ENCODE measurements around the gene CYTH1. TPM values are rescaled to one million over a fixed set of nuclear protein-coding genes. Genes with fewer than 3 reads are reported as not detected.

Gene CYTH1
- total RNA-seq, 4 donors from 2014 or later: 6.2 to 56.1 (median 44.3) TPM

- Histone ChIP-seq H3K4me3 (no peak overlapping the region), H3K27me3 (no peaks in the 10 kb centered on the region), H3K4me1 (no peaks in the 10 kb centered on the region), H3K9me3 (no peaks in the 10 kb centered on the region), H3K27ac (no peak overlapping the region), H3K36me3 (no peaks in the 10 kb centered on the region)
- DNase-seq: no peak
- intact Hi-C loops (cut with DNase I; ENCODE audit: low total_unique reads): no loop called here
- TF ChIP-seq POLR2A (IDR thresholded peaks at IDR 0.05) (no peak), CTCF (IDR thresholded peaks at IDR 0.05) (no peak)
Observed at GRCh38 chr17:78682363-78682762, 99.7 kb downstream of the CYTH1 start.

DNA sequence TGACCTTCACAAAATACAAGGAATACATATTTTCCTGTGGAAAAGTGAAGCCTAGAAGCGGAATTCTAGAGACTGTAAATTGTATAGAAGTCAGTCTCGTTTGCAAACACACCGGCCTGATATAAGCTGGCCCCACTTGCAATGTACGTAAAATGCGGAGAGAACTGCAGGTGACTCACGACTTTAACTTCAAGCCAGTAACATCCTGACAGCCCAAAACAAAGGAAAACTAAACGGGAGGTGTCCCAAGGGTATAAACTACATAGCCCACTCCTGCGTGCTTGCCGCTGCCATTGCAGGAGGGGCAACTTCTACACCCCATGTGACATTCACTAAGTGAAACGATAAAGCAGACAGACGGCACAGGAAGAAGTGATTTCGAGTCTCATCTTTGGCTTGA, 101.6 kb downstream of the CYTH1 start:
- DNase-seq: no peak
- H3K36me3 ChIP-seq: no peaks in the 10 kb centered on the region
- TF ChIP-seq CTCF (IDR thresholded peaks at IDR 0.05): no peak
- no peak for TF ChIP-seq POLR2A (IDR thresholded peaks at IDR 0.05)
- H3K4me1 ChIP-seq: no peaks in the 10 kb centered on the region
- intact Hi-C loops (cut with DNase I; ENCODE audit: low total_unique reads): no loop called here
- no peak overlapping the region for H3K4me3 ChIP-seq
- H3K27ac ChIP-seq: no peak overlapping the region
- no peaks in the 10 kb centered on the region for H3K27me3 ChIP-seq
- no peaks in the 10 kb centered on the region for H3K9me3 ChIP-seq

DNA sequence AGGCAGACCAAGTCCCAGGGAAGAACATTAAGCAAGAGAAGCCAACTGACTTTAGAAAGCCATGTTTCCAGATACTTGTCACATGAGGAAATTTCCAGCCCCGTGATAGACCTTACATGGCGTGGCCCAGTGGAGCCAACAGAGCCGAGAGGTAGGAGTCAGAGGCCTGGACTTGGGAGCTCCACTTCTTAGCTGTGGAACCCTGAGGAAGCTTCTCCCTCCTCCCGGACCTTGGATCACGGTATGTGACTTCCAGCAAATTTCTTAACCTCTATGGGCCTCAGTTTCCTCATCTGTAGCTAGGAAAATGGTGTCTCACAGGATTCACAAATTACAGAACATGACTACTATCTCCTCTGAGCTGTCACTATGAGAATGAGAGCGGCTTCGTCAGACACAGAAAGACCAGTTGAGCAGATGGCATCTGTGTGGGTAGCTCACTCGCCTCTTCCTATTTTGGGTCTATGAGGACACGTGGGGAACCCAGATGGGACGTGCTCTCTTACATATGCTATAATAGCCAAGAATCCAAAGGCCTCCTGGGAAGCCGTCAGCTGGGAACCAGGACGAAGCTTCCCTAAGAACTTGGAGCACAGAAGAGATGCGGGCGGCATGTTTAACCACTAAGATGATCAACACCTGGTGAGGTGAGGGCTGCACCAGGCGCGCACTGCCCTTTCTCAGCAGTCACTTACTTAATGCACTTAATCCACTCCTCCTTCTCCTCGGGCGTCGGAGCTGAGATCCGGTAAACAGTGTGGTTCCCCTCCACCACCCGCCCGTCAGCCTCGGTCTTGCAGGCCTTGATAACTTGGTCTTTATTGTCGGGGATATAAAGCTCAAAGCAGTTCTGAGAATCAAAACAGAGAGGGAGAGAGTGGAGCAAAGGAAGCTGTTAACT, 102.3 kb downstream of the CYTH1 start:
- intact Hi-C loops (cut with DNase I; ENCODE audit: low total_unique reads): no loop called here
- Histone ChIP-seq H3K9me3 (no peaks in the 10 kb centered on the region), H3K36me3 (no peaks in the 10 kb centered on the region), H3K4me1 (no peaks in the 10 kb centered on the region), H3K27ac (no peak overlapping the region), H3K4me3 (no peak overlapping the region), H3K27me3 (no peaks in the 10 kb centered on the region)
- no peak for TF ChIP-seq POLR2A (IDR thresholded peaks at IDR 0.05)
- no peak for TF ChIP-seq CTCF (IDR thresholded peaks at IDR 0.05)
- no peak for DNase-seq

DNA sequence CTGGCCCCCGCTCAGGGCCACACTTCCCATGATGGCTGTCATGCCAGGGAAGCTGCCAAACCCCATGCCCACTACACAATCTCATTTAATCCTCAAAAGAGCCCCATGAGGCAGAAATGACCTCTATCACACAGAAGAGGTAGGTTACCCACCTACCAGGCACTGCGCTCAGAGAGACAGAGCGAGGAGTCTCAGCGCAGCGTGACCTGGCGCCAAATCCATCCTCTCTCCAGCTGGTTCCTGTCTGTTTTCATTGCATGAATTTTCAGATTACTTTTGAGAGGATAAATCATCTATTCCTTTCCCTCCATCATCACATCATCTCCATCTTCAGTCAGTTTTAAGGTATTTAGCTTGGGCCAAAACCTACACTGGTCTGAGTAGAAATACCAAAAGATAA, 103.4 kb downstream of the CYTH1 start:
- H3K27ac ChIP-seq: no peak overlapping the region
- no peak overlapping the region for H3K4me3 ChIP-seq
- H3K4me1 ChIP-seq: no peaks in the 10 kb centered on the region
- intact Hi-C loops (cut with DNase I; ENCODE audit: low total_unique reads): no loop called here
- no peaks in the 10 kb centered on the region for H3K9me3 ChIP-seq
- TF ChIP-seq POLR2A (IDR thresholded peaks at IDR 0.05): no peak
- TF ChIP-seq CTCF (IDR thresholded peaks at IDR 0.05): no peak
- DNase-seq: no peak
- H3K36me3 ChIP-seq: no peaks in the 10 kb centered on the region
- H3K27me3 ChIP-seq: no peaks in the 10 kb centered on the region

DNA sequence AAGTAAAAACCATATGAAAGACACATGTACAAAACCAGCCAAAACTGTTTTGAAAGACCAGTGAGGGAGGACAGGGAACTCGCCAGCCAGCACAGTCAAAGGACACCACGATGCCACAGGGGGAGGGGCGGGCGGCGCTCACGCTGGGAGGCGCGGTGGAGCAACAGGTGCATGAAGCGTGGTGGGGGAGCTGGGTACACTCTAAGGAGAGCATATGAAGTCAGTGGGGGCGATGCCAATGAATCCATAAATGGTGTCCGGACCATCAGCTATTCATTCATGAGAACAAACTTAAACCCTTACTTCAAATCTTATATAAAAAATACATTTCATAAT, 103.9 kb downstream of the CYTH1 start:
- intact Hi-C loops (cut with DNase I; ENCODE audit: low total_unique reads): no loop called here
- no peaks in the 10 kb centered on the region for H3K36me3 ChIP-seq

More for the DNA sequence above, 103.9 kb downstream of the CYTH1 start:
- no peak overlapping the region for H3K27ac ChIP-seq
- TF ChIP-seq POLR2A (IDR thresholded peaks at IDR 0.05) (no peak), CTCF (IDR thresholded peaks at IDR 0.05) (no peak)
- no peak for DNase-seq
- no peaks in the 10 kb centered on the region for H3K27me3 ChIP-seq
- no peaks in the 10 kb centered on the region for H3K4me1 ChIP-seq
- H3K9me3 ChIP-seq: no peaks in the 10 kb centered on the region
- H3K4me3 ChIP-seq: no peak overlapping the region
